Raji (cell line): ENCODE results near the gene ELP6.
A peak's percentile ranks its signal among the peaks of the same experiment; 100 is the strongest.

Experiments used
- POLR2A ChIP-seq: IDR thresholded peaks from 2 replicates; pipeline ENCODE4 v1.6.1; 2011; ENCODE audit warnings: low read depth, low read length, control low read depth; ENCODE audit not compliant: insufficient read depth

ELP6 gene

GRCh38 chr3:47513125-47513929 is at the start of gene ELP6:
TSS of gene ELP6 (minus strand) at chr3:47513712. CDS start at chr3:47513590, 122 bp downstream.
- peak; percentile 94 for TF ChIP-seq POLR2A

- no peak for TF ChIP-seq POLR2A
Measured at GRCh38 chr3:47556351-47556750, 42.8 kb upstream of the ELP6 start.

- TF ChIP-seq POLR2A = no peak
Measured at GRCh38 chr3:47554335-47554734, 40.8 kb upstream of the ELP6 start.

- TF ChIP-seq POLR2A = no peak
Measured at GRCh38 chr3:47553407-47553806, 39.9 kb upstream of the ELP6 start.

GRCh38 chr3:47542471-47543173 is 29.1 kb upstream of the ELP6 start:
- TF ChIP-seq POLR2A = no peak

GRCh38 chr3:47541583-47542108 is 28.1 kb upstream of the ELP6 start:
- TF ChIP-seq POLR2A = no peak

- no peak for TF ChIP-seq POLR2A
Measured at GRCh38 chr3:47540281-47540680, 26.8 kb upstream of the ELP6 start.

GRCh38 chr3:47536967-47537366 is 23.5 kb upstream of the ELP6 start:
- no peak for TF ChIP-seq POLR2A

GRCh38 chr3:47536221-47536891 is 22.8 kb upstream of the ELP6 start:
- TF ChIP-seq POLR2A = no peak

- TF ChIP-seq POLR2A = no peak
Measured at GRCh38 chr3:47533996-47534454, 20.5 kb upstream of the ELP6 start.

GRCh38 chr3:47533481-47533880 is 20.0 kb upstream of the ELP6 start:
- no peak for TF ChIP-seq POLR2A

- TF ChIP-seq POLR2A = no peak
Measured at GRCh38 chr3:47527952-47528725, 14.6 kb upstream of the ELP6 start.

GRCh38 chr3:47525617-47526016 is 12.1 kb upstream of the ELP6 start:
- no peak for TF ChIP-seq POLR2A

- TF ChIP-seq POLR2A = no peak
Measured at GRCh38 chr3:47523310-47524073, 10.0 kb upstream of the ELP6 start.
